HG03097 (cell line): ENCODE data around the gene PGPEP1.
"Not testable (repeated sequence)": the region's sequence is repeated elsewhere in the genome, so short reads cannot be mapped to it uniquely, and the experiment has no call there.

ENCODE experiments used
- ATAC-seq: cut with Tn5 transposase; IDR thresholded peaks from one replicate; pipeline ENCODE4 v1.9.1; 2021; ENCODE audit not compliant: unreplicated experiment, low FRiP score

Gene PGPEP1

DNA sequence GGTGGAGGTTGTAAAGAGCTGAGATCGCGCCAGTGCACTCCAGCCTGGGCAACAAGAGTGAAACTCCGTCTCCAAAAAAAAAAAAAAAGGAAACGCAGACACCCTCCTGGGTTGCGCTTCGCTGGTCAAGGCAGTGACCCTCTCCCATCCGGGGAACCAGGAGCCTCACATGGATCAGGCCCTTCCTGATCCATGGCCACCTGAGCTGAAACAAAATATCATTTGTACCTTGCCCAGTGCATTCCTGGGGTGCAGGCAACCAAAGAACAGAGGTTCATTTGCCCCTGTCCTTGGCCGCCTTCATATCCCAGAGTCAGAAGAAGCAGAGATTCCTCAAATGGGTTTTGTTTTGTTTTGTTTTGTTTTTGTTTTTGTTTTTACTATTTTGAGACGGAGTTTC is 9.5 kb upstream of the PGPEP1 start:
- no peak for ATAC-seq

DNA sequence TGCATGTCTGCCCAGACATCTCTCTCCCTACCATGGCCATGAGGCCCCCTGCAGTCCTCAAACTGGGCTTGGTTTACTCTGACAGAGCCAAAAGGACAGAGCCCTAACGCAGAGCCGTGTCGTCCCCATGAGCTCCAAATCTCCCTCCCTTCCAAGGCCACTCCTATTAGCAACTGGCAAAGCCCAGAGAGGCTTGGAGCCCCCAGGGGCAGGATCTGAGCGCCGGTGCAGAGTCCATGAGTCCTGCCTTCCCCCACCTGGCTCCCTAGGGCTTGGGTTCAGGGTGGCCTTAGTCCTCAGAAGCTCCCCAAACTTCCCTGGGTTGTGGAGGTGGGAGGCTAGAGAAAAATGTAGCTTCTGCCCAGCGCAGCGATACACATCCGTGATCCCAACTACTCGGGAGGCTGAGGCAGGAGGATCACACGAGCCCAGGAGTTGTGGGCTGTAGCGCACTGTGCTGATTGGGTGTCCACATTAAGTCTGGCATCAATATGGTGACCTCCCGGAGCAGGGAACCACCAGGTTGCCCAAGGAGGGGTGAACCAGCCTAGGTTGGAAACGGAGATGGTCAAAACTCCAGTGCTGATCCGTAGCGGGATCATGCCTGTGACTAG is 7.4 kb upstream of the PGPEP1 start:
- no peak for ATAC-seq

DNA sequence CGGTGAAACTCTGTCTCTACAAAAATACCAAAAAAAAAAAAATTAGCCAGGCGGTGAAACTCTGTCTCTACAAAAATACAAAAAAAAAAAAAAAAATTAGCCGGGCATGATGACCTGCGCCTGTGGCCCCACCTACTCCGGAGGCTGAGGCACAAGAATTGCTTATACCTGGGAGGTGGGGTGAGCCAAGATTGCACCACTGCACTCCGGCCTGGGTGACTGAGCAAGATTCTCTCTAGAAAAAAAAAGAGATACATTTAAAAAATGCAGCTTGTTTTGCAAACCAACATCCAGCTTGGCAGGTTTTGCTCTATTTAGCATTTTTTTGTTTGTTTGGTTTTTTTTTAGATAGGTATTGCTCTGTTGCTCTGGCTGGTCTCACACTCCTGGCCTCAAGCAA is 6.7 kb upstream of the PGPEP1 start:
- no peak for ATAC-seq

DNA sequence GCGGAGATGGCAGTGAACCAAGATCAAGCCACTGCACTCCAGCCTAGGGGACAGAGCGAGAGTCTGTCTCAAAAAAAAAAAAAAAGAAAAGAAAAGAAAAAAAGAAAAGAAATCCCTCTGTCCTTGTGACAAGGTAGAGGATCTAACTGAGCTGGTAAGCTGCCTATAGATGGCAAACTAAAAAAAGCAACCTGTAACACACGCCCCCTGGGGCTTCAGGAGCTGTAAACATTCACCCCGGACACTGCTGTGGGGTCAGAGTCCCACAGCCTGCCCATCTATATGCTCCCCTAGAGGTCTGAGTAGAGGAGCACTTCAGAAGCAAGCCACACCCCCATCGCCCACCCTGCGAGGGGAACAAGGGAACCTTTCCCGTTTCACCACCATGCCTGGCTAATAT is 4.3 kb upstream of the PGPEP1 start:
- ATAC-seq, result no peak

DNA sequence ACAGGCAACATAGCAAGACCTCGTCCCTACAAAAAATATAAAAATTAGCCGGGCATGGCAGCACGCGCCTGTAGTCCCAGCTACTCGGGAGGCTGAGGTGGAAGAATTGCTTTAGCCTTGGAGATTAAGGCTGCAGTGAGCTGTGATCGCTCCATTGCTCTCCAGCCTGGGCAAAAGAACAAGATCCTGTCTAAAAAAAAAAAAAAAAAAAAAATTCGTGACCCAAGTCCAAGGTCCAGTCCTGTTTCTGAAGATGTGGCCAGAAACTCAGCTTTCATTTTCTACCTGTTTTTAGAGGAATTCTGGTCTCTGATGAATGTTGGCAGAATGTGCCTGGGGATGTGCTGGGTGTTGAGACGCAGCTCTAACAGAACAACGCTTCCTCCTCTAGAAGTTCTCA is 1.9 kb upstream of the PGPEP1 start:
- no peak for ATAC-seq

DNA sequence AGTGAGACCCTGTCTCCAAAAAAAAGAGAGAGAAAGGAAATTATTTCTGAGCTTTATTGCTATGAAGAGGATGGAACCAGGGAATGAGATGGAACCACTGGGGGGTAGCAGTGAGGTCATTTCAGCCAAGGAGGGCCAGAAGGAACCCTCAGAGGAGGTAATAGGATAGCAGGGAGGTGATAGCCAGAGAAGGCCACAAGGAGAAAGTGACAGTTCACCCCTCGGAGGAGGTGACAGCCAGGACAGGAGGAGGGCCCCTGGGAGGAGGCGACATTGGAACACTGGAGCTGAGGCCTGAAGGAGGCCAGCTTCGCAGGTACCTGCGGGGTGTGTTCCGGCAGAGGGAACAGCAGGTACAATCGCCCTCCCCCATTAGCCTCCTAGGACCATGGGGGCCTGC is 675 bp upstream of the PGPEP1 start:
- no peak for ATAC-seq

DNA sequence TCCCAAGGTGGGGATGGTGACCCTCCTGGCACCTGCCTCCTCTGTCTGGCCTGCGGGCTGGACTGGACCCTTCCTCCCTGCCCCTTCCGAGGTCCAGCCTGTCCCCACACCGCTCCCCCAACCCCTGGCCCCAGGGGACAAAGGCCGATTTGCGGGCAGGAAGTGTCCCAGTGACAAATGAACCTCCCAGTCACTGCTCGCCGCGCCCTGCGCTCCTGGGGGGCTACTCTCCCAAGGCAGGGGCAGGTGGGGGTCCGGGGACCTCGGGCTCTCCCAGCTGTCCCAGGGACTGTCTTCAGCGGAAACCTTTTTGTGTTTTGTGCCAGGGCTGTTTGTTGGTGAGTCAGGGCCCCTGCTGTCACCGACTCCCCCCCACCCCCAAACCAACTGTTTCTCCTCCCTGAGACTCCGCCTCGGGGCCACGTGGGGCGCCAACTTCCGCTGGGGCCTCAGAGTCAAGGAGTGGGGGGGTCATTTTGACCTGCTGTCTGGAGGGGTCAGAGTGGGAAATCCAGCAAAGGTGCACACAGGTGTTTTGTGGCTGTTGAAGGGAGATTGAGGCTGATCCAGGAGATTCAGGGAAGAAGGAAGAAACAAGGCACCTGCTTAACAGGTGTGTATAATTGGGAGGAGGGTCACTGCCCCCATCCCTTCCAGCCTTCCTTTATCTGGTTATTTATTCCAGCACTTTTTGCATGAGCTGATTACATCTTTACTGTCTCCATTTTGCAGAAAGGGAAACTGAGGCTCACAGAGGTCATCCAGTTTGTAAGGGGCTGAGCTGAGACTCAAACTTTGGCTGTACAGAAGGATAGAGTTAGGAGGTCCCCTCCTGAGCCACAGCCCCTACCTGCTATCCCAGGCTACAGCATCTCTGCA is 831 bp downstream of the PGPEP1 start:
- ATAC-seq, result no peak

DNA sequence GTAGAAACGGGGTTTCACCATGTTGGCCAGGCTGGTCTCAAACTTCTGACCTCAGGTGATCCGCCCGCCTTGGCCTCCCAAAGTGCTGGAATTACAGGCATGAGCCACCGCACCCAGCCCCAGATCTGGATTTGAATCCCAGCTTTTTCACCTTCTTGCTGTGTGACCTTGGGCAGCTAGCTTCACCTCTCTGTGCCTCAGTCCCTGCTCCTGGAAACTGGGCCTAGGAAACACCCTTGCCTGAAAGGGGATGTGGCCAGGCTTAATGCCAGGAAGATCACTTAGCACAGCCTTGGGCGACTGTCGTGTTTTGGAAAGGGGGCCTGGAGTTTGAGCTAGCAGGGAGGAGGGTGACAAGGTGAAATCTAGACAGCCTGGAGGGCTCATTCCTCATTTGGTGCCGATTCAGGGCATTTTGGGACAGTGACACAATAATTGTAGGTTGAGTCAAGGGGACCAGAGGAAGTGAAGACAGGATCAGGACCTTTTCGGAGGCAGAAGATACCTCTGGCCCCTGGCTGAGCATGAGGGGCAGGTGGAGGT is 1.8 kb downstream of the PGPEP1 start:
- no peak for ATAC-seq

DNA sequence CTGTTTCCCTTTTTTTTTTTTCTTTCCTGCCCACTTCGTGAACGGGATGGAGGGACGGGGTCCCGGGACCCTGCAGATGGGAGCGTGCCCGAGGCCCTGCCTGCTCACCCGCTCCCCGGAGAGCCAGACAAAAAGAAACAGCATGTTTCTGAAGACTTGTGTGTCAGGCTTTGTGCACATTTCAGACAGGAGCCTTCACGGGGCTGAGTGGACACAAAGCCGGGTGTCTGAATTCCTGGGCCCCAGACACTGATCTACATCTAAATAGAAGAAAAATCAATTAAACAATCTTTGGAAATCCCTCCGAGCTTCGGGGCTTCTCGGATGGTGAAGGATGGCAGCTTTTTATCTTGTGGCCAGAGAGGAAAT is 4.2 kb downstream of the PGPEP1 start:
- no peak for ATAC-seq

DNA sequence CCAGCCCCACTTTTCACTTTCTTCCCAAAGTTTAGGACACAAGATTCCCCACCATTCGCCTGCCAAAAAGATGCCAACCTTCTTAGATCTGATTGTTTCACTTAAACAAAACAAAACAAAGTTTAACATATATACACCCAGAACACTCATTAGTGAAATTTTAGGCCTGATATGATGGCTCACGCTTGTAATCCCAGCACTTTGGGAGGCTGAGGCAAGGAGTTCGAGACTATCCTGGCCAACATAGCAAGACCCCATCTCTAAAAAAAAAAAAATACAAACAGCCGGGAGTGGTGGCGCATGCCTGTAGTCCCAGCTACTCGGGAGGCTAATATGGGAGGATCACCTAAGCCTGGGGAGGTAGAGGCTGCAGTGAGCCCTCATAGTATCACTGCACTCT is 4.9 kb downstream of the PGPEP1 start:
- no peak for ATAC-seq

DNA sequence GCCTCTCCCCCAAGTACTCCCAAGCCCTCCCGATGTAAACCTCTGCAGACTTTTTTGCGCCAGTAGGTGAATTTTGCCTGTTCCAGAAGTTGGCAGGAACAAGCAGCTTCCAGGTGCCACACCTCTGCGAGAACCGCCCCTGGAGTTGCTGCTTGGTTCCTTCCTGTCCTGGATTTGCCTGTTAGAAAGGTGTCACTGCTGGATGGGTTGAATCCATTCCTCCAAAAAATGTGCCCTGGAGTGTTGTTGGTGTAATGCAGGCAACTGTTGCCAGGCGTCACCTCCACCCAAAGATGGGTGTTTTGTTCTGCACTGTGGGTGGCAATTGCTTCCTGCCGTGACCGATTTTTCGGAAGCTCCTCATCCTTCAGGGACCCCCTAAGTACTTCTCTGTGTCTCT is 5.7 kb downstream of the PGPEP1 start:
- no peak for ATAC-seq

DNA sequence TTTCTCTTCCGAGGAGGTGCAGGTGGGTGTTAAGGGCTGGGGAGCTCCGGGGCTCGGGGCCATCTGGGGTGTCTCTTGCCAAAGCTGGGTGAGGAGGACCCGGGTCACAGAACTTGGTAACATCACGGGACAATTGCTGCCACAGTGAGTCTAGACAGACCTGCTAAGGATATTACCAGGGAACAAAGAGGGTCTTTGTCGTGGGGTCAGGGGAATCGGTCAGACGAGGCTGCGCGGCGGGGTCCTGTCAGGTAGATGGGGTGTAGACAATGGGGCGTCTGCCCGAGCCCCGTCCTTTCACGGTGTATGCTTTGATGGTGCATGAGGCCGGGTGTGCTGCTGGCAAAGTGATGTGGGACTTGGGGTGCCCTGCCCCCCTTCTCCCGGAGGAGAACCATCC is 7.8 kb downstream of the PGPEP1 start:
- no peak for ATAC-seq

DNA sequence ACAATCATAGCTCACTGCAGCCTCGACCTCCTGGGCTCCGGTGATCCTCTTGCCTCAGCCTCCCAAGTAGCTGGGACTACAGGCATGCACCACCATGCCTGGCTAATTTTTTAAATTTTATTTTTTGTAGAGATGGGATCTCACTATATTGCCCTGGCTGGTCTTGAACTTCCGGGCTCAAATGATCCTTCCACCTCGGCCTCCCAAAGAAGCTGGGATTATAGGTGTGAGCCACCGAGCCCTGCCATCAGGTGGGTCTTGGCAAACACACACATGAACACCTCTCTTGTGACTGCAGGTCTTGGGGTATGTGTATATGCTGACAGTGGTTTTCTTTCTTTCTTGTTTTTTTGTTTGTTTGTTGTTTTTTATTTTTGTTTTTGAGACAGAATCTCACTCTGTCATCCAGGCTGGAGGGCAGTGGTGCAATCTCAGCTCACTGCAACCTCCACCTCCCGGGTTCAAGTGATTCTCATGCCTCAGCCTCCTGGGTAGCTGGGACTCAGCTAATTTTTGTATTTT is 8.5 kb downstream of the PGPEP1 start:
- not testable (repeated sequence) for ATAC-seq

DNA sequence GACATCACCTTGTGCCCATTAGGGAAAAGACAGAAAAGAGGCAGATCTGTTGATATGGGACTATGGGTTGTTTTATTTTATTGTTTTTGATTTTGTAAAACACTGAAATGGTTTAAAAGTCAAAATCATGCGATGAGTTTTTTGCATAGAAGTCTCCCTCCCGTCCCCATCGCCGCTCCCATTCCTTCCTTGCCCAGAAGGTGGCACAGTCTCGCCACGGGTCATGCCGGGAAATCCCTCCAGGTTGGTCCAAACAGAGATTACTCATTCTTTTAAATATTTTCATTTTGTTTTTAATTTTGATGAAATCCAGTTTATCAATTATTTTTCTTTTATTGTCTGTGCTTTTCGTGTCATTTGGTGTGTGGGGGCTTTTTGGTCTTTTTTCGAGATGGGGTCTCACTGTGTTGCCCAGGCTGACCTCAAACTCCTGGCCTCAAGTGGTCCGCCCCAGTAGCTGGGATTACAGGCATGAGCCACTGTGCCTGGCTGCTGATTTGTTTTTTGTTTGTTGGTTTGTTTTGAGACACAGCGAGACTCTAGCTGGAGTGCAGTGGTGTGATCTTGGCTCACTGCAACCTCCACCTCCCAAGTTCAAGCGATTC is 9.2 kb downstream of the PGPEP1 start:
- no peak for ATAC-seq

DNA sequence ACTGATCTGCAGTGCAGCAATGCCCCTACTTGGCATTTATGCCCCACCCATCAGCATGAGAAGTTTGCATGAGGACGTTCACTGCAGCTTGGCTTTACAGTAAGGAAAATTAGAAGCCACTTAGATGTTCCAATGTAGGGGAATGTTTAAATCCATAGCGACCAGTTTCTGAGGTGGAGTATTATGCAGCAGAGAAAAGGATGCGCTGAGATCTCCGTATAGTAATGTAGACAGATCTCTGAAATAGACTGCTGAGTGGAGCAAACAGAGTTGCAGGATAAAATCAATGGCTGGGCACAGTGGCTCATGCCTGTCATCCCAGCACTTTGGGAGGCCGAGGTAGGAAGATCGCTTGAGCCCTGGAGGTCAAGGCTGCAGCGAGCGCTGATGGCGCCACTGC is 10.1 kb downstream of the PGPEP1 start:
- ATAC-seq, result no peak

DNA sequence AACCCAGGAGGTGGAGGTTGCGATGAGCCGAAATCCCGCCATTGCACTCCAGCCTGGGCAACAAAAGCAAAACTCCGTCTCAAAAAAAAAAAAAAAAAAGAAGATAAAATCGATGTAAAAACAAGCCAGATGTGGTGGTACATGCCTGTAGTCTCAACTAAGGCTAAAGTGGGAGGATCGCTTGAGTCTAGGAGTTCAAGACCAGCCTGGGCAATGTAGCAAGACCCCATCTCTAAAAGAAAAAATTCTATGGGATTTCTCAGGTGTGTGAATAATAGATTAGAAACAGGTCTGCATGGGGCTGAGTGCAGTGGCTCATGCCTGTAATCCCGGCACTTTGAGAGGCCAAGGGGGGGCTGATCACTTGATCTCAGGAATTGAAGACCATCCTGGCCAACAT is 11.1 kb downstream of the PGPEP1 start:
- ATAC-seq, result no peak

DNA sequence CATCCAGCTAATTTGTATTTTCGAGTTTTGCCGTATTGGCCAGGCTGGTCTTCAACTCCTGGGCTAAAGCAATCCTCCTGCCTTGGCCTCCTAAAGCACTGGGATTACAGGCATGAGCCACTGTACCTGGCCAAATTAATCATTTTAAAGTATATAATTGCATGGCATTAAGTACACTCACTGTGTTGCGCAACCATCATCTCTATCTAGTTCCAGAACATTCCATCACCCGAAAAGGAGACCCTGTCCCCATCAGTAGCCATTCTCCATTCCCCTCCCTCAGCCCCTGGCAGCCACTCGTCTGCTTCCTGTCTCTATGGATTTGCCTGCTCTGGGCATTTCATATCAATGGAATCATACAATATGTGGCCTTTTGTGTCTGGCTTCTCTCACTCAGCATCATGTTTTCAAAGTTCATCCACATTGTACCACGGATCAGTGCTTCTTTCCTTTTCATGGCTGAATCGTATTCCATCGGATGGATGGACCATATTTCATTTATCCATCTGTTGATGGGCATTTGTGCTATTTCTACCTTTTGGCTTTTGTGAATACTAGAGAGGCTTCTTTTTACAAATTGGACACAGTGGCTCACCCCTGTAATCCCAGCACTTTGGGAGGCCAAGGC is 13.1 kb downstream of the PGPEP1 start:
- no peak for ATAC-seq

DNA sequence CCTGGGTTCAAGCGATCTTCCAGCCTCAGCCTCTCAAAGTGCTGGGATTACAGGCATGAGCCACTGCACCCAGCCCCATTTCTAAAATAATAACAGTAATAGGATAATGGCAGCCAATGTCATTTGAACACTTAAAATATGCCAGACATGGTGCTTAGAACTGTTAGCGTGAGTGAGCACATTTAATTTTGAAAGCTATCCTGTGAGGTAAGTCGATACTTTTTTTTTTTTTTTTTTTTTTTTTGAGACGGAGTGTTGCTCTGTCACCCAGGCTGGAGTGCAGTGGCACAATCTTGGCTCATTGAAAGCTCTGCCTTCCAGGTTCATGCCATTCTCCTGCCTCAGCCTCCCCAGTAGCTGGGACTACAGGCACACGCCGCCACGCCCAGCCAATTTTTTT is 14.3 kb downstream of the PGPEP1 start:
- ATAC-seq, result not testable (repeated sequence)

DNA sequence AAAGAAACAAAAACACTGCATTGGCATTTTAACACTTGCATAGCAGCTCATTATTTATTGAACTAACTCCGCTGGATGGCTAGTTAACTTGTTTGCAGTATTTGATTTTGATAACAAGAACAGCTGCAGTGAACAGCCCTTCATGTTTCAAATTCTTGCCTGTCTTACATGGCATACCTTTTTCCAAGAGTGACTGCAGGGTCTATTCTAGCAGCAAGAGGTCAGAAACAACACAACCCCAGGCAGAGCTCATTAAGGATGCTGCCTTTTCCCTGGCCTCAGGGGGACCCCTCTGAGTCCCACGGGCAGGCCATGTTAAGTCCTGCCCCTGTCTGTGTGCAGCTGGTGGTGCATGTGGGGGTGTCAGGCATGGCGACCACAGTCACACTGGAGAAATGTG is 16.6 kb downstream of the PGPEP1 start:
- ATAC-seq, result no peak

DNA sequence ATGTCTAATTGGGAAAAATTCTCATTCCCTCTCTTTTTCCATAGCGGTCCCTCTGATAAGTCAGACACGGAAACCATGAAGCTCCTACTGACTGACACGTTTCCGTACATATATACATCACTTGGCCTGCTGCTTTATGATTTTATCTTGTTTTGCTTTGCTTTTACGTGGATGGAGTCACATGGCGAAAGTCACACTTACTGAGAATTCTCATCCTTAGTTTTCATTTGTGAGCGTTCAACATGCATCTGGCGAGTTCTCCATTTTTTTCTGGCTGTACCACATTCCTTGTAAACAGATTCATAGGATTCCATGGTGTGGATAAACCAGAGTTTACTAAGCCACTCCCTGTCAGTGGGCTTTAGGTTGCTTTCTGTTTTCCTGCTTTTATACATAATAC is 21.2 kb downstream of the PGPEP1 start:
- ATAC-seq, result no peak

DNA sequence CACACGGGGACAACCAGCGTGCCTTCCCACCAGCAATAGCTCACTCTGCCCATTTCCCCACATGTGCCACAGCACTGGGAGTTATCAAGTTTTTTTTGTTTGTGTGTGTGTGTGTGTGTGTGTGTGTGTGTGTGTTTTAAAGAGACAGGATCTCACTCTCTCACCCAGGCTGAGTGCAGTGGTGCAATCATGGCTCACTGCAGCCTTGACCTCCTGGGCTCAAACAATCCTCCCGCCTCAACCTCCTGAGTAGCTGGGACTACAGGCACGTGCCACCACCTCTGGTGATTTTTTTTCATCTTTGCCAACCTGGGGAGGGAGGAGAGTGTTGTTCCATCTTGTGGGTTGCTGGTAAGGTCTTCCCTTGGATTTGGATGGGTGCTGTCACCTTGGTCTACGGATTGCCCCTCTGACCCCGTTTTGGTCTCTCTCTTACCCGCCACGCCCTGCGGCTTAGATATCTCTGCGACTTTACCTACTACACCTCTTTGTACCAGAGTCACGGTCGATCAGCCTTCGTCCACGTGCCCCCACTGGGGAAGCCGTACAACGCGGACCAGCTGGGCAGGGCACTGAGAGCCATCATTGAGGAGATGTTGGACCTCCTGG is 22.6 kb downstream of the PGPEP1 start:
- ATAC-seq, result no peak
